Muscle layer of colon (tissue), 2 donors: ENCODE results near the gene TET1.
"Not testable (repeated sequence)": the region's sequence is repeated elsewhere in the genome, so short reads cannot be mapped to it uniquely, and the experiment has no call there.

Source experiments
- H3K27ac ChIP-seq: one replicate; pipeline ENCODE4 v1.7.0; 2013; ENCODE audit warnings: low read depth, mild to moderate bottlenecking, low read length, moderate library complexity
- H3K27me3 ChIP-seq, 2 donors: one replicate each; pipeline ENCODE4 v1.7.0; 2013; ENCODE audit warnings: low read length in 2 of 2, mild to moderate bottlenecking in 2 of 2; ENCODE audit not compliant: insufficient read depth in 2 of 2, control insufficient read depth in 1 of 2
- H3K36me3 ChIP-seq: one replicate; pipeline ENCODE4 v1.7.0; 2013; ENCODE audit warnings: mild to moderate bottlenecking, low read length; ENCODE audit not compliant: insufficient read depth
- H3K4me1 ChIP-seq: one replicate; pipeline ENCODE4 v1.7.0; 2013; ENCODE audit warnings: mild to moderate bottlenecking, low read length; ENCODE audit not compliant: insufficient read depth
- H3K4me3 ChIP-seq, 2 donors: one replicate each; pipeline ENCODE4 v1.7.0; 2013; ENCODE audit warnings: low read length in 2 of 2, low read depth in 1 of 2, mild to moderate bottlenecking in 1 of 2, moderate library complexity in 1 of 2
- H3K9ac ChIP-seq: one replicate; pipeline ENCODE4 v1.7.0; 2013; ENCODE audit warnings: low read length
- H3K9me3 ChIP-seq: one replicate; pipeline ENCODE4 v1.7.0; 2013; ENCODE audit warnings: mild to moderate bottlenecking, low read length
- donor health status: abdominal sarcoma.
- donor health status: Adenocarcinoma of cecum.

TET1 gene

GRCh38 chr10:68625316-68625921 is 65.3 kb downstream of the TET1 start:
- no peaks in the 10 kb centered on the region for H3K4me1 ChIP-seq
- H3K36me3 ChIP-seq = no peaks in the 10 kb centered on the region
- no peaks in the 10 kb centered on the region for H3K9me3 ChIP-seq
- H3K9ac ChIP-seq = no peak overlapping the region
- H3K27me3 ChIP-seq = no peaks in the 10 kb centered on the region
- no peak overlapping the region for H3K27ac ChIP-seq
- H3K4me3 ChIP-seq = no peak overlapping the region

GRCh38 chr10:68628576-68629127 is 68.5 kb downstream of the TET1 start:
- no peaks in the 10 kb centered on the region for H3K36me3 ChIP-seq
- no peaks in the 10 kb centered on the region for H3K9me3 ChIP-seq
- H3K4me3 ChIP-seq = no peak overlapping the region
- no peaks in the 10 kb centered on the region for H3K4me1 ChIP-seq
- H3K9ac ChIP-seq = no peak overlapping the region
- no peak overlapping the region for H3K27ac ChIP-seq
- no peaks in the 10 kb centered on the region for H3K27me3 ChIP-seq

- H3K27ac ChIP-seq, H3K27me3 ChIP-seq, H3K9me3 ChIP-seq, H3K4me3 ChIP-seq, H3K9ac ChIP-seq, H3K36me3 ChIP-seq, H3K4me1 ChIP-seq: not testable (repeated sequence)
These were observed 72.1 kb downstream of the TET1 start for GRCh38 chr10:68632271-68632560.

- H3K27me3 ChIP-seq = no peaks in the 10 kb centered on the region
- no peaks in the 10 kb centered on the region for H3K36me3 ChIP-seq
- no peak overlapping the region for H3K9ac ChIP-seq
- H3K4me1 ChIP-seq = no peaks in the 10 kb centered on the region
- no peak overlapping the region for H3K27ac ChIP-seq
- H3K4me3 ChIP-seq = no peak overlapping the region
- H3K9me3 ChIP-seq = no peaks in the 10 kb centered on the region
These were observed 73.1 kb downstream of the TET1 start for GRCh38 chr10:68633281-68633680.

GRCh38 chr10:68633816-68634466 is 73.8 kb downstream of the TET1 start:
- no peaks in the 10 kb centered on the region for H3K4me1 ChIP-seq

GRCh38 chr10:68636335-68636734 is 76.2 kb downstream of the TET1 start:
- H3K27me3 ChIP-seq = no peaks in the 10 kb centered on the region
- H3K9me3 ChIP-seq = no peaks in the 10 kb centered on the region
- H3K4me3 ChIP-seq = no peak overlapping the region
- no peak overlapping the region for H3K9ac ChIP-seq
- H3K4me1 ChIP-seq = no peaks in the 10 kb centered on the region
- H3K36me3 ChIP-seq = no peaks in the 10 kb centered on the region
- H3K27ac ChIP-seq = no peak overlapping the region

More at GRCh38 chr10:68633816-68634466, 73.8 kb downstream of the TET1 start:
- no peak overlapping the region for H3K4me3 ChIP-seq
- no peaks in the 10 kb centered on the region for H3K36me3 ChIP-seq
- no peak overlapping the region for H3K9ac ChIP-seq
- no peak overlapping the region for H3K27ac ChIP-seq
- no peaks in the 10 kb centered on the region for H3K9me3 ChIP-seq
- no peaks in the 10 kb centered on the region for H3K27me3 ChIP-seq

- H3K4me1 ChIP-seq, H3K27me3 ChIP-seq, H3K9ac ChIP-seq, H3K27ac ChIP-seq, H3K4me3 ChIP-seq, H3K9me3 ChIP-seq, H3K36me3 ChIP-seq: not testable (repeated sequence)
These were observed 83.4 kb downstream of the TET1 start for GRCh38 chr10:68643550-68643949.

- Histone ChIP-seq H3K27ac (no peak overlapping the region), H3K4me3 (no peak overlapping the region), H3K4me1 (no peaks in the 10 kb centered on the region), H3K9me3 (no peaks in the 10 kb centered on the region), H3K27me3 (no peaks in the 10 kb centered on the region), H3K9ac (no peak overlapping the region), H3K36me3 (peaks cover 5% of the 10 kb centered on the region)
These were observed 87.7 kb downstream of the TET1 start for GRCh38 chr10:68647672-68648341.

GRCh38 chr10:68655620-68656126 is 95.5 kb downstream of the TET1 start:
- peaks cover 5% of the 10 kb centered on the region for H3K36me3 ChIP-seq
- no peaks in the 10 kb centered on the region for H3K4me1 ChIP-seq
- no peak overlapping the region for H3K4me3 ChIP-seq
- H3K27ac ChIP-seq = no peak overlapping the region
- no peaks in the 10 kb centered on the region for H3K9me3 ChIP-seq
- no peak overlapping the region for H3K9ac ChIP-seq
- H3K27me3 ChIP-seq = no peaks in the 10 kb centered on the region

GRCh38 chr10:68665841-68666240 is 105.7 kb downstream of the TET1 start:
- no peaks in the 10 kb centered on the region for H3K9me3 ChIP-seq
- no peaks in the 10 kb centered on the region for H3K27me3 ChIP-seq
- no peak overlapping the region for H3K27ac ChIP-seq
- no peak overlapping the region for H3K9ac ChIP-seq
- H3K36me3 ChIP-seq = no peaks in the 10 kb centered on the region
- H3K4me1 ChIP-seq = no peaks in the 10 kb centered on the region
- H3K4me3 ChIP-seq = no peak overlapping the region

GRCh38 chr10:68666280-68666760 is 106.2 kb downstream of the TET1 start:
- Histone ChIP-seq H3K9ac (no peak overlapping the region), H3K27ac (no peak overlapping the region), H3K4me3 (no peak overlapping the region), H3K27me3 (no peaks in the 10 kb centered on the region), H3K9me3 (no peaks in the 10 kb centered on the region), H3K36me3 (no peaks in the 10 kb centered on the region), H3K4me1 (no peaks in the 10 kb centered on the region)
